HepG2 (cell line): ENCODE measurements around the gene ARHGAP19. TPM values are rescaled to one million over a fixed set of nuclear protein-coding genes. Genes with fewer than 3 reads are reported as not detected.
A peak's percentile ranks its signal among the peaks of the same experiment; 100 is the strongest.

Experiments used
- FOXK2 ChIP-seq: fragments of 450-650 bp; IDR thresholded peaks from 2 replicates; pipeline ENCODE4 v1.6.1; 2016
- GMEB1 ChIP-seq: sonication (generic); formaldehyde crosslinking; IDR thresholded peaks from 2 replicates; pipeline ENCODE4 v1.5.1; 2020; ENCODE audit warnings: missing genetic modification reagents, mild to moderate bottlenecking, borderline replicate concordance
- IKZF4 ChIP-seq: sonication (generic); formaldehyde crosslinking; IDR thresholded peaks from 2 replicates; pipeline ENCODE4 v1.5.1; 2020; ENCODE audit warnings: borderline replicate concordance, mild to moderate bottlenecking, low read depth, missing genetic modification reagents; ENCODE audit errors: not compliant biosample characterization
- KDM5A ChIP-seq: fragments of 200-600 bp; sonication (generic); IDR thresholded peaks from 2 replicates; pipeline ENCODE4 v1.7.0; 2018; ENCODE audit warnings: antibody characterized with exemption, mild to moderate bottlenecking, low read length, borderline replicate concordance
- MED1 ChIP-seq: sonication (generic); formaldehyde crosslinking; IDR thresholded peaks from 2 replicates; pipeline ENCODE4 v1.4.0; 2020; ENCODE audit warnings: missing genetic modification reagents
- MLX ChIP-seq: IDR thresholded peaks from 2 replicates; pipeline ENCODE4 v1.6.1; 2016
- PAXIP1 ChIP-seq: sonication (generic); formaldehyde crosslinking; conservative IDR thresholded peaks from 2 replicates; pipeline ENCODE4 v1.4.0; 2020; ENCODE audit warnings: mild to moderate bottlenecking, missing genetic modification reagents, moderate library complexity
- SALL2 ChIP-seq: sonication (generic); formaldehyde crosslinking; IDR thresholded peaks from 2 replicates; pipeline ENCODE4 v1.8.1; 2023; ENCODE audit warnings: mild to moderate bottlenecking, missing genetic modification reagents, inconsistent platforms
- SAP130 ChIP-seq: IDR thresholded peaks from 2 replicates; pipeline ENCODE4 v1.6.1; 2016; ENCODE audit warnings: low read depth
- SMAD1 ChIP-seq: sonication (generic); formaldehyde crosslinking; IDR thresholded peaks from 2 replicates; pipeline ENCODE4 v1.4.0; 2020; ENCODE audit warnings: missing genetic modification reagents, low read depth, mild to moderate bottlenecking, borderline replicate concordance
- SP4 ChIP-seq: sonication (generic); formaldehyde crosslinking; IDR thresholded peaks from 2 replicates; pipeline ENCODE4 v1.8.1; 2023; ENCODE audit warnings: mild to moderate bottlenecking, missing genetic modification reagents
- ZFY ChIP-seq: sonication (generic); formaldehyde crosslinking; IDR thresholded peaks from 2 replicates; pipeline ENCODE4 v1.4.0; 2020; ENCODE audit warnings: missing genetic modification reagents
- ZNF234 ChIP-seq: sonication (generic); formaldehyde crosslinking; conservative IDR thresholded peaks from 2 replicates; pipeline ENCODE4 v1.5.1; 2020; ENCODE audit warnings: mild to moderate bottlenecking, missing genetic modification reagents
- ZNF280B ChIP-seq: sonication (generic); formaldehyde crosslinking; IDR thresholded peaks from 2 replicates; pipeline ENCODE4 v1.5.0; 2020; ENCODE audit warnings: missing genetic modification reagents, mild to moderate bottlenecking, borderline replicate concordance
- ZNF383 ChIP-seq: sonication (generic); formaldehyde crosslinking; IDR thresholded peaks from 2 replicates; pipeline ENCODE4 v1.4.0; 2020; ENCODE audit warnings: missing genetic modification reagents, mild to moderate bottlenecking, borderline replicate concordance
- ZNF83 ChIP-seq: sonication (generic); formaldehyde crosslinking; IDR thresholded peaks from 2 replicates; pipeline ENCODE4 v1.4.0; 2020; ENCODE audit warnings: missing genetic modification reagents, mild to moderate bottlenecking, borderline replicate concordance
- polyA plus RNA-seq, 8 experiments: library from polyadenylated mRNA; depleted of rRNA in 3 of 8; stranded (reverse) in 7 of 8; unstranded in 1 of 8; fragments of >200 nt; fragmentation: Illumina TruSeq in 4 of 8; extraction: Trizol in 4 of 8; gene quantifications; 2 replicates each; pipeline versions ENCODE4 v1.2.1 to v1.2.3, GENCODE V29; 2011 to 2016; ENCODE audit warnings: low read depth in 4 of 8, missing spikeins in 1 of 8, mixed read lengths in 1 of 8; ENCODE audit not compliant: insufficient read depth in 1 of 8
- total RNA-seq, 5 experiments: library from RNA; depleted of rRNA; stranded (reverse); fragments of >200 nt; fragmentation: Illumina TruSeq; extraction: Trizol; gene quantifications; 2 replicates each; pipeline ENCODE4 v1.2.3, GENCODE V29; 2016; ENCODE audit warnings: low read depth in 1 of 5
- TF ChIP-seq, protein P1 (sequence below): sonication (generic); formaldehyde crosslinking; IDR thresholded peaks from 2 replicates; pipeline ENCODE4 v1.5.0; 2020; ENCODE audit warnings: mild to moderate bottlenecking, missing genetic modification reagents

Gene ARHGAP19
- total and polyA plus RNA-seq, 2 of the 13 experiments (the other 11 are each of a cell fraction or from before 2014, with no cell fraction given): 7.6 to 10.0 TPM

DNA sequence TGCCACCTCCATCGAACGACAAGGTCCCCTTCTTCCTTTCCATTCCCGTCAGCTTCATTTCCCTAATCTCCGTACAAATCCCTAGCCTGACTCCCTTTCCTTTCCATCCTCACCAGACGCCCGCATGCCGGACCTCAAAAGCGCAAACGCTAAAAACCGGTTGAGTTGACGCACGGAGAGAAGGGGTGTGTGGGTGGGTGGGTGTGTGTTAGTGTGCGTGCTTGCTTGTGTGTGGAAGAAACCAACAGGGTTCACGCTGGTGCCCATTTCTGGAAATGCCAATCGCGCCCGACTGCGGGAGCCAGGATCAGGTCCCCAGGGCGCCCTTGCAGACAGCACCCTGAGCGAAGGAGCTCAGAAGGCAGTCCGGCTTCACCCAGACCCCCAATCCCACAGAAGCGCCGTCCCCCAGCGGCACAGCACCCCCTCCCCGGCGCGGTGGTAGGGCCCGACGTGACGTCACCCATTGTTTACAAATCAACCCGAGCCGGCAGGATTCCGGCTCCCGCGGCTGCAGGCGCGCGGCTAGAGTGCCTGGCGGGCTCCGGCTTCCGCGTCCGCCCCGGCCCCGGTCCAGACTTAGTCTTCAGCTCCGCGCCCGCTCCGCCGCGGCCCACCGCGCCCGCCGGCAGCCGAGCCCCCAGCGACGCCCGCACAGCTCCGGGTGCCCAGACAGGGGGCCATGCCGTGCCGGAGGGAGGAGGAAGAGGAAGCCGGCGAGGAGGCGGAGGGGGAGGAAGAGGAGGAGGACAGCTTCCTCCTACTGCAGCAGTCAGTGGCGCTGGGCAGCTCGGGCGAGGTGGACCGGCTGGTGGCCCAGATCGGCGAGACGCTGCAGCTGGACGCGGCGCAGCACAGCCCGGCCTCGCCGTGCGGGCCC lies 26.6 kb upstream of the ARHGAP19 start, which contains the start of gene FRAT1 (continued):
- TF ChIP-seq KDM5A (peak; percentile 41; the same call in 1 of the 2 replicates), MLX (no peak), SP4 (CRISPR knock-in tag) (peak; percentile 58; the same call in 1 of the 2 replicates), ZNF383 (CRISPR knock-in tag) (no peak), ZNF83 (CRISPR knock-in tag) (no peak), SAP130 (CRISPR knock-in tag) (peak; percentile 88), IKZF4 (CRISPR knock-in tag) (peak; percentile 90), FOXK2 (peak; percentile 100), PAXIP1 (CRISPR knock-in tag) (0 out of 2 replicates have a peak, but pooled peaks have one; percentile 40), SMAD1 (CRISPR knock-in tag) (peak; percentile 89), ZFY (CRISPR knock-in tag) (peak; percentile 41), SALL2 (0 out of 2 replicates have a peak, but pooled peaks have one; percentile 40), GMEB1 (CRISPR knock-in tag) (peak; percentile 51; the same call in 1 of the 2 replicates), ZNF280B (peak; percentile 67; the same call in 1 of the 2 replicates), MED1 (0 out of 2 replicates have a peak, but pooled peaks have one; percentile 33), ZNF234 (0 out of 2 replicates have a peak, but pooled peaks have one; percentile 61)
- TF ChIP-seq, protein P1, sequence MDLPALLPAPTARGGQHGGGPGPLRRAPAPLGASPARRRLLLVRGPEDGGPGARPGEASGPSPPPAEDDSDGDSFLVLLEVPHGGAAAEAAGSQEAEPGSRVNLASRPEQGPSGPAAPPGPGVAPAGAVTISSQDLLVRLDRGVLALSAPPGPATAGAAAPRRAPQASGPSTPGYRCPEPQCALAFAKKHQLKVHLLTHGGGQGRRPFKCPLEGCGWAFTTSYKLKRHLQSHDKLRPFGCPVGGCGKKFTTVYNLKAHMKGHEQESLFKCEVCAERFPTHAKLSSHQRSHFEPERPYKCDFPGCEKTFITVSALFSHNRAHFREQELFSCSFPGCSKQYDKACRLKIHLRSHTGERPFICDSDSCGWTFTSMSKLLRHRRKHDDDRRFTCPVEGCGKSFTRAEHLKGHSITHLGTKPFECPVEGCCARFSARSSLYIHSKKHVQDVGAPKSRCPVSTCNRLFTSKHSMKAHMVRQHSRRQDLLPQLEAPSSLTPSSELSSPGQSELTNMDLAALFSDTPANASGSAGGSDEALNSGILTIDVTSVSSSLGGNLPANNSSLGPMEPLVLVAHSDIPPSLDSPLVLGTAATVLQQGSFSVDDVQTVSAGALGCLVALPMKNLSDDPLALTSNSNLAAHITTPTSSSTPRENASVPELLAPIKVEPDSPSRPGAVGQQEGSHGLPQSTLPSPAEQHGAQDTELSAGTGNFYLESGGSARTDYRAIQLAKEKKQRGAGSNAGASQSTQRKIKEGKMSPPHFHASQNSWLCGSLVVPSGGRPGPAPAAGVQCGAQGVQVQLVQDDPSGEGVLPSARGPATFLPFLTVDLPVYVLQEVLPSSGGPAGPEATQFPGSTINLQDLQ (CRISPR knock-in tag): peak; percentile 55; the same call in 1 of the 2 replicates
